CD4-positive, alpha-beta T cell treated with Interleukin-4 for 1 hour (primary cell): ENCODE data around the gene PACSIN3.
"Not testable (repeated sequence)": the region's sequence is repeated elsewhere in the genome, so short reads cannot be mapped to it uniquely, and the experiment has no call there.

Experiments used
- DNase-seq, 2 donors: peaks; one replicate each; pipeline ENCODE4 v3.0.0-alpha.2; 2020 to 2022

The PACSIN3 gene

DNA sequence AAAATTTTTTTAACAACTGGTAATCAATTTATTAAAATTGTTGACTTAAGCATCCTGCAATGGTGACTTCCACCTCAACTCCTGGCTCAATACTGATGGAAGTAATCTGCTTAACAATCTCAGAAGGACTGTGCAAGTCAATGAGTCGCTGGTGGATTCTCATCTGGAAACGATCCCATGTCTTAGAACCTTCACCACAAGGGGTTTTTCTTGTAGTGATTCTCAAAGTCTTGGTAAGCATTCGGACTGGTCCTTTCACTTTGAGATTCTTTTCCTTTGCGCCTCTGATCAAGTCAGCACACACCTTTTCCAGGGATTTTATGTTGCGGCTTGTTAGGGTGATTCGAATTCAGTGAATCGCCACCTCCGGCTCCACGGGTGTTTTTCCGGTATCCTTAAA is 4.9 kb upstream of the PACSIN3 start:
- DNase-seq, result not testable (repeated sequence)

DNA sequence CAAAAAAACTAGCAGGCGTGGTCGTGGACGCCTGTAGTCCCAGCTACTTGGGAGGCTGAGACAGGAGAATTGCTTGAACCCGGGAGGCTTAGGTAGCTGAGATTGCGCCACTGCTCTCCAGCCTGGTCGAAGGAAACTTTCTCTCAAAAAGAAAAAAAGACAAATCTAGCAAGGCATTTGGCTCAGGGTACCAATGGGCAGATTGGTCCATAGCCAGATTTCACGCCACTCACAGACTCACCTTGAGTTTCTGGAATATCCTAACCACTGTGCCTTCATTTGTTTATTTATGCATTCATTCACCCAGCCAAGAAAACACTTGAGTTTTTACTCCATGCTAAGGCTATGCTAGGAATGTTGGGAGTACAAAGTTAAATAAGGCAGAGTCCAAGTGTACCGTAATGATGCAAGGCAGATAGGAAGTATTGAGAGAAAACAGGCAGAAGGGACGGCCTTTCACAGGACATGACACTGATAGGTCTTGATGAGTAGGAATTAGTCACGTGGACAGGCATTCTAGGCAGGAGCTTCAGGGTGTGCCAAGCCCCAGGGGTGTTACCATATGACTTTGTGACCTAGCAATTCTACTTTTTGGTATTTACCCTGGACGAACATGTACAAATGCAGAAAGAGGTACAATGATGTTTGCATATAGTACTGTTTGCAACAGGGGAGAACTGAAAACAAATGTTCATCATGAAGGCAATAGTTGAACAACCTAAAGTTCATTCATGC is 3.0 kb upstream of the PACSIN3 start:
- DNase-seq, result no peak

DNA sequence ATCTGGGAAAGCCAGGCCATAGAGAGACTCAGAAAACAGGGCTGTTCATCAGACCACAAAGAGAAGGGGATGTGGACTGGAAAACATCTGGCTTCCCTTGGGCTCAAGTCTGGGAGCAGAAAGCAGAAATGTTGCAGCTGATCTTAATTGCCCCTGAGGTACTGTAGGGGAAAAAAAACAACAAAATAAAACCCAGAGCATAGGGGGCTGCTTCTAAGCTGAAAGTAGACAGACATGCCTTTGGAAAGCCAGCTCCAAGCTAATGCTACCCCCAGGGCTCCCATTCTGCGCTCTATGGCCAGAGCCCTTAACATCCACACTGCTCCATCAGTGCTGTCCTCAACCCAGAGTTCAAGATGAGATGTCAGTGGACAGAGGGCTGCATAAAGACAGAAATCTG is 2.0 kb upstream of the PACSIN3 start:
- no peak for DNase-seq

DNA sequence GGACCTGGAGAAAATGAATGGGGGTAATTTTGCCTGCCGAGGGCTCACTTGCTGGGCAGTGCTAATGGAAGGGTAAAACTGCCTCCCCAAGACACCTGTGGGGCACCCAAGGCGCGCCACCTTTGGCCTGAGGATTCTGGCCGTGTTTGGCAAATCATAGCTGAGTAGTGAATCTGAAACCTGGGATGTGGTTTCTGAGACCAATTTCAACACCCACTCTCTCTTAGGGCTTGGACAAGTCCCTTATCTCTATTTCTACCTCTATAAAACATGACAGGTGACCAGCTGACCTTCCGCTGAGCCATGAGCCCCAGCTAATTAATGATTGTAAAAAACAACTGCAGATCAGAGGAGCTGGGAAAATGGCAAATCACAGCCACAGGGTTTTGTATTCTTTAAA is 1.5 kb upstream of the PACSIN3 start:
- no peak for DNase-seq

DNA sequence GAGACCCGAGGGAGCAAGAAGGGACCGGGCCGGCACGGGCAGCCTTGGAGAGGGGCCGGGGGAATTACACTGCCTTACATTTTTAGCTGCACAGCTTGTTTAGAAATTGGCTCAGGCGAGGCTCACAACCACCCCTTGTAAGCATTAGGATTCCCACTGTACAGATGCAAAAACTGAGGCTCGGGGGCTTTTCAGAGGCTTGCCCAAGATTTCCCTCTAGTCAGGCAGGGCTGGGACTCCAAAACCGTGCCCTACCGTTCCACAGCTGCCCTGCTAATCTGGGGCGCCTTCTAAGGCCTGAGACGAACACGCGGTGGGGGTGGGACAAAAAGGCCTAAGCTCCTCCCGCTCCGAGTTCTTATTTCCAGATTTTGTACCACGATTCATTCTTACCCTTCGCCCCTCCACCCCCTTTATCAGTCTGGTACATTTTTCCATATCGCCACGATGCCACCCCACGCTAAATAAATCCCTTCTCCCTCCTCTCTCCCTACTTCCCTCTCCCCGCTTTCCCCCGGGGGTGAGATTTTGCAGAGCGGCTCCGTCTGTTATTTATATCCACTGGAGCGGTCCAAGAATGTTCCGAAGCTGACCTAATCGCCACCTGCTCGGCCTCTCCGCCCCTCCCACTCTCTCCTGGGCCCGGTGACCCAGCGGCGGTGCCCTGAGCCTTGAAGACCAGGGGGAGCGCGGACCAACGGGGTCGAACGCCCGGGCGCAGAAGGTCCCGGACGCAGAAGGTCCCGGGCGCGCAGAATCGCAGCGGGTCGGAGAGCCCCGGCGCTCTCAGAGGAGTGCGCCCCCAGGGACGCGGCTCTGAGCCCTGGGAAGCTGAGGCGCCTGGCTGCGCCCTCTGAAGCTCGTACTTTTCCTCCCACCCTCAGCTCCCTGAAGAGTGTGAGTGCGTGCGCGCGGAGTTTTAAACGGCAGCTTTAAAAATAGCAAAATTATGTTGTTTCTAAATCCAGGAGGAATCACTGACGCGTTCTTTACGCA is 764 bp upstream of the PACSIN3 start:
- peak; percentile 44 to 50 for DNase-seq

DNA sequence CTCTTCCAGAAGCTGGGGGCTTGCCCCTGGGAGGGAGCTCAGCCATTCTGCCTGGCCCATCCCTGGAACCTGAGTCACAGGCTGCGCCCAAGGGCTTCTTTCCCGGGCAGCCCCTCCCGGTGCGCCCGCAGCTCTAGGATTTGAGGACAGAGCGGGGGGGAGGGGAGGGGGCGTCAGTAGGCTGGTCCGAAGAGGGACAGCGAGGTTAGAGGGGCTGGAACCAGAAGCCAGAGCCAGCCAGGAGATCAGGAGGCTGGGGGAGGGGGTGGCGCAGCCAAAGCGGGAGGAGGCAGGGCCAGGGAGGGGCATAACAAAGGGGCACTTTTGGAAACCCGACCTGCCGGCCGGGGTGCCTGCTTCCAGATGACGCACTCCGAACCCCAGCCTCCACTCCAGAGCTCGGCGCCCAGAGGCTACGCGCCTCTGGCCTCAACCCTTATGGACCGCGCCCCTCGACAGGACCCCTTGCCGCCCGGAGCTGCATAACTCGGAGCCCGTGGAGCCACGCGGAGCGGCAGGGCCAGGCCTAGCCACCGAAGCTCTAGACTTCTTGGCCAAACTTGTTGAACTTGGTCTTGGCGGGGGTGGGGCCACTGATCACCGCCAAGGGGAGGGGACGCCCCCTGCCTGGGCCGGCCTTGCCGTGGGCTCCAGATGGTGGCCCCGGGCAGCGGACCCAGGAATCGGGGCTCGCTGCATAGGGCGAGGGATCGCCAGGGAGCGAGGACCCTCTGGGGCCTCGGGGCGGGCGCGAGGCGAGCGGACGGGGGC is 744 bp downstream of the PACSIN3 start:
- DNase-seq, result no peak

DNA sequence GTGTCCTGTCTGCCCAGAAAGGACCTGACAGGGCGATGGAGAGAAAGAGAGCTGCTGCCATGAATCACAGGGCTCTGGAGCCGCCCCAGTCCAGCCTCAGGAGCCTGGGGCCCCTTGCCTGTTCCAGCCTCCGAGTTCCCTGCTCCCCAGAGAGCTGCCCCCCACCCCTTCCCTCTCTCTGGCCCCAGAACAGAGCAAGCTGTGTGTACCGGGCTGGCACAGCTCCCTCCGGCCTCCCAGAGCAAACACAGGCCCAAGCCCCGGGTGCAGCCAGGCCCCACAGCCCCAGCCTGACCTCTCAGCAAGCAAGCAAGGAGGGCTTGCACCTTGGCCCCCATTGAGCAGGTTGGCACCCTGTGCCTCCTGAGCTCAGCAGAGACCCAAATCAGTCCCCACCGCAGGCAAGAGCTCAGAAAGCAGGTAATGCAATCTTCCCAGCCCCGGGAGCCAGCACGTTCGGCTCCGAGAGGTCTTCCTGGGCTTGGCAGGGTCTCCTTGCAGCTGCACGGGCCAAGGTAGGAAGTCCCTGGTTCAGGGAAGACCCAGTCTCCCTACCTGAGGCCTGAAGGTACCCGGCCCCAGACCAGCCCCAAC is 1.4 kb downstream of the PACSIN3 start:
- DNase-seq, result no peak

DNA sequence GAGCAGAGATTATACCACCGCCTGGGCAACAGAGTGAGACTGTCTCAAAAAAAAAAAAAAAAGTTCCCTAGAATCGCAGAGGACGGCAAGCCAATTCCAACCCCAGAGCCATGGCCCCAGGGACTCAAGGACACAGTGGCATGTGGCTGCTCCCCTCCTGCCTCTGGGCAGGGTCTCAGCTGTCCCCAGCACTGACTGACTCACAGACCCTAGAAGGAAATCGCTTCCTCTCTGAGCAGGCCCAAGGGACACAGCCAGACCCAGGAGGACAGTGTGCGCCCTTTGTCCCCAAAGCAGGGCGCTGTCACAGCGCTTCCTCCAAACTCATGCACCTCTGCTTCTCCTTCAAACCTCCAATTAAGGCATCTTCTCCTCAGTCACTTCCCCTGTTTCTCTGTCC is 2.3 kb downstream of the PACSIN3 start:
- no peak for DNase-seq

DNA sequence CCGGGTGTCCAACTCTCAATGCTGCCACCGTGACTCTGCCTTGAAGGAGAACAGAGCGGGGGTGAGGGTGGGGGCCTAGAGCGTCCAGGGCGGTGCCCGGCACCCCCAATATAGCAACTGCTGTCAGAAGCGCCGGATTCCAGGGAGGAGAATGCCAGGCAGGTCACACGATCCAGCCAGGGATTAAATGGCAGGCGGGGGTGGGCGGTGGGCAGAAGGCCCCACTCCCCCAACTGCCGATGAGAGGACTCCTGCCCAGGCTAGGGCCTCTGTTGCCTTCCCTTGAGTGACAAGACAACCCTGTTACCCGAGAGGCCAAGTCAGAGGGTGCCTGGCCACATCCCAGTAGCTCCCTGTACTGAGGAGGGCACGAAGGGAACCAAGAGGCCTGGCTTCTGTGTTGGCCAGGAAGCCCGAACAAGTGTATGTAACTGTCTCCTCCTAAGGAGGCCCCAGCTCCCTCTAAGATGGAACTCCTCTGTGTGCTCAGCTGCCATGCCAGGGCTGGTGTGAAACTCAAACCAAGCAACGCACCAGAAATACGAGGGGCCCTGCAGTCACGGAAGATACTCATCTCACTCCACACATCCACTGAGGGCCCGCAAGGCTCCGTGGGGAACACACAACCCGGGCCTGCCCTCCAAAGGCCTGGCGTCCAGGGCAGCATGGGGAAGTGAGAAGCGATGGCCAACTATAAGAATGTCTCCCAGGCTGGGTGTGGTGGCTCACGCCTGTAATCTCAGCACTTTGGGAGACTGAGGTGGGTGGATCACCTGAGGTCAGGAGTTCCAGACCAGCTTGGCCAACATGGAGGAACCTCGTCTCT is 3.0 kb downstream of the PACSIN3 start:
- DNase-seq, result no peak

DNA sequence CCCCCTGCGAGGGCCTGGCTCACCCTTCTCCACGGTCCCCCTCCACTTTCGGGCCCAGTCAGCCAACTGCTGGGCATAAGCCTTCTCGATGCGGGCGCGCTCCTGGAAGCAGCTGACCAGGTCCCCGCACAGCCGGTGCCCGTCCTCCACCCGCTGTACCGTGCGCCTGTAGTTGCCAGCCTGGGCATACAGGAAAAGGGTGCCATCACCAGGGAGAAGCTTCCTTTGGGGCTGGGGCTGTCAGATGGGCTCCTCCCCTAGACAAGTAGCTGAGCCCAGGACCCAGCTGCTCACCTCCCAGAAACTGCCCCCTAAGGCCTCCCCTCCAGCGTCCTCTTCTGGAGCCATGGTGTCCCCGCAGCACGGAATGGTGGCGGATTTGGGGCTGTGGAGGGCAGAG is 3.9 kb downstream of the PACSIN3 start:
- no peak for DNase-seq

DNA sequence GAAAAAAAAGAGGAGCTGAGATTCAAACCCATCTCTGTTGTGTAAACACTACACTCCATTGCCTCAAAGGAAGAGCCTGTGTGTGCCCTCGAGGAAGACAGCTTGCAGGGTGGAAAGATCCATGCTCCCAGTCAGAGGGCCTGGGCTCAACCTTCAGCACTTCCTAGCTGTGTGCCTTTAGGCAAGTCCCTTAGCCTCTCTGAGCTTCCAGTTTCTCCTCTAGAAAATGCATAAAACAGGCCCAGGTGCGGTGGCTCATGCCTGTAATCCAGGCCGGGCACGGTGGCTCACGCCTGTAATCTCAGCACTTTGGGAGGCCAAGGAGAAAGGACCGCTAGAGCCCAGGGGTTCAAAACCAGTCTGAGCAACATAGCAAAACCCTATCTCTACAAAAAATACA is 5.0 kb downstream of the PACSIN3 start:
- DNase-seq, result no peak

DNA sequence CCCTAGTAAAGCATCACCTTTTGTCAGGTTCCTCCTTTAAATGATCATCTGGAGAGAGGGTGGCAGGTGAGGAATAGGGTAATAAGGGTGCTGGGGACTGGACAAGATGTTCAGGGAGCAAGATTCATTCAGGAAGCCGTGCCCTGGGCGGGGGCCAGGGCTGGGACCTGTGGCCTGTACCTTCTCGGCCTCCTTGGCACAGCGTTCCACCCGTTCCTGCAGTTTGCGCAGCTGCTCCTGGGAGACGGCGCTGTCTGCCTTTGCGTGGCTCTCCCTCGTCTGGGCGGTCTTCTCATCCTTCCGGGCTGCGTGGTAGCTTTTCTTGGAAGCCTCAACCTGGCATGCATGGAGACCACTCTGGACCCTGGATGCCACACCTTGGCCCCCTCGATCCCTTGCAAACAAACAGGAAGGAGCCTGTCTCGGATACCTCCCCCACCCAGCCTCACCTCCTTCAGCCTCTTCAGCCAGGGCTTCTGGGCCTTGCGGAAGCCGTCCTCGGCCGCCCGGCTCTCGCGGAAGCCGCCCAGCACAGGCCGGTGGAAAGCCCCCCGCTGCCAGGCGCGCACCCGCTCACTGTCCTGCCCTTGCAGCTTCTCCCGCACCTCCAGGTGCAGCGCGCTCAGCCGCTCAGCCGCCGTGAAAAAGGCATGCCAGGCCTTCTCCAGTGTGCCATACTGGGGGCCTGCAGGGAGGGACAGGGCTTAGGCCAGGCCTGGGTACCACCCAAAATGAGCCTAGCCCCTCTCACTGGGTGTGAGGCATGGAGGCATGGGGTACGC is 6.0 kb downstream of the PACSIN3 start:
- DNase-seq, result no peak

DNA sequence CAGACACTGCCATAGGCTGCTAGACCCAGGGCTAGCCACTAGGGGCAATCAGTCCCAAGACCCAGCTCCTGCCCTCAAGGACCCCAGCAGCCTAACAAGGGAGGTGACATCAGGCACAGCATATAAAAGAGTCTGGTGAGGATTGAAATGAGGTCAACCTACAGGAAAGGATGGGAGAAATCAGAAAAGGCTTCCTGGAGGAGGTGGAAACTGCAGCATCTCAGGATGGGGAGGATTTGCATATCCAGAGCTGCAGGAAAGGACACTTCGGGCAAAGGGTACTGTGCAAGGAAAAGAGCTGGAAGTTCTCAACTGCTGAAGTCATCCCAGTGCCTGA is 6.6 kb downstream of the PACSIN3 start:
- DNase-seq, result peak; percentile 45 to 52

DNA sequence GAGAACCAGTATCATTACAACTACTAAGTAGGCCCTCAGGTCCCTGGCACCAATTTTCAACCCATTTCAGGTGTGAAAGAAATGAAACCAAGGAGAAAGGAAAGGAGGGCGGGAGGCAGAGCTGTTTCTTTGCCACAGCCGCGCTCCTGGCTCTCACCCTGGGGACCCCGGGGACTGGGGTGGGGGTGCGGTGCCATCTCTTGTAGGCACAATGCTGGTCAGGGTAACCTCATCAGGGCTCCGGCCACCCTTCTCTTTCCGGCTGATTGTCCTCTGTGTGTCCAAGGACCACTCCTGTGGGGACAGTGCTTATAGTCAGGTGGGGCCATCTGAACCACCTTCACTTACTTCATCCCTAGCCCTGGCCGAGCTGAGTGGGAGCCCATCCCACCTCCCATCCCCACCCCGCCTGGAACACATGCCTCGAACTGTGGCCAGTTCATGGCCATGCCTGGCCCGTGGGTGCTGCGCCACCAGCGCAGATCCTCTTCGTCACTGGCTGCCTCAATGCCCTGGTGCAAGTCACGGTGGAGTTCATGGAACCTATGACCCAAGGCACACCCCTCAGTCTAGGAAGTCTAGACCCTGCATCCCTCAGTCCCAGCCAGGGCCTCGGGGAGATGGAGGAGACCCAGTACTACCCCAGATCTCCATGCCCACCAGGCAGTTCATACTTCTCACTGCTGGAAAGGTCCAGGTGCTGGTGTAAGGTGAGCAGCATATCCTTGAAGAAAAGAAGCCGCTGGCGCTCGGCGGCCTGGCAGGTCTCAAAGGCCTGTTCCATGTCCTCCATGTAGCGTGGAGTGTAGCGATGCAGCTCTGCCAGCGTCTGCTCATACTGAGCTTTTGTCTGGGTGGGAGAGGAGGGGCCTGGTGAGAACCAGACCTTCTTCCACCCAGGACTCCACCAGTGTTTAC is 7.2 kb downstream of the PACSIN3 start:
- no peak for DNase-seq

DNA sequence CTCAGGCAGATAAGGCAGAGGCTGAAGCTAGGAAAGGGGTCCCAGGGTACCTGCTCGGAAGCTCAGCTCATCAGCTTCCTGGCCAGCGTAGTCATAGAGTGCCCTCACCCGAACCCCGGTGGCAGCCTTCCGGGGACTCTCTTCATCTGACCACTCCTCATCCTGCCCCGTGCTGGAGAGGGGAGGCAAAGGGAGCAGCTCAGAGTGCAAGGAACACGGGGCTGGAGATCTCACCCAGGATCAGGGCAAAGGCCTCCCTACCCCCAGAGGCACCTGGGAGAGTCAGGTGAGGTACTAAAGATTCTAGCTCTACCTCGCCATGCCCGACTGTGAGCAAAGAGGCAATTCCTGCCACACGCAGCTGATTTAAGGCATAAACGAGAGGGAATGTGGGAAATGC is 7.9 kb downstream of the PACSIN3 start:
- DNase-seq, result no peak

DNA sequence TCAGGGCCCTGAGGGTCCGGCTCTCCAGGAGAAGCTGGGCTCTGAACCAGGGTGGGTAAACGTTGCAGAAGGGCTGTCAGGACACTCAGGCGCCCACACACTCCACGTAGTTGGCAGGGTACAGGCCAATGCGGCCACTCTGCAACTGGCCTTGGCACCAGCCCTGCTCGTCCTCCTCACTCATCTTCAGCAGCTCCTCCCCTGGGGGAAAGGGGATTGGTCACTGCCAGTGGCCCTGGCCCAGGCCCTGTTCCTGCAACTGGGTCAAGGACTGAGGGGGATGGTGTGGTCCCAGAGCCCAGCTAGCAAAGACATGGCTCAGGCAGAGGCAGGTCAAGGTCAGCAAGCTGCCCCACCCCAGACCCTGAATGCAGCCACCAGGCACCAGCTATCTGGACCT is 8.4 kb downstream of the PACSIN3 start:
- DNase-seq, result no peak

DNA sequence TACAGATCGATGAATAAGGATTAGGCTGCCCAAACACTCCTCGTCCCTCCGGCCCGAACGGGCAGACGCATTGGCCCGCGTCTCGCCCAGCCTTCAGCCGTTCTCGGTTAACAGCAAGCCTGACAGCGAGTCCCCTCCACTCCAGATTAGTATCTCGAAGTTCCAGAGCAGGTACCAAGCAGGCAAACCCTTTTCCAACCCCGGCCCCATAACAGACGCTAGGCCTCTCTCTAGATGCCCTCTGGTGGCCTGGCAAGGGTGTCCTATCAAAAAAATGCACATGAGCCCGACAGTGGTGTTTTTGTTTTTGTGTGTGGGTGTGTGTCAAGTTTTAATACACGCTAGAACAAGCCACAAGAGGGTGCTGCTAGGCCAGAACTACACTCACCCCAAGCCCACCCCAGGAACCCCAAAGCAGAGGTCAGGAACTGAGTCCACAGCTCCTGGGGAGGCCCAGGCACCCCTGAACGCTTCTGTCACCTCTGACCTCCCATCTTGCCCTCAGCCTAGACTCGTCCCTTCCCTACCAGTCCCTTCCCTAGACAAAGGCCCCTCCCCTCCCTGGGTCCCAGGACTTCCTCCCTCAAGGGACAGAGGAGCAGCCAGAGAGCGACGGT is 8.9 kb downstream of the PACSIN3 start:
- peak; percentile 88 to 90 for DNase-seq

DNA sequence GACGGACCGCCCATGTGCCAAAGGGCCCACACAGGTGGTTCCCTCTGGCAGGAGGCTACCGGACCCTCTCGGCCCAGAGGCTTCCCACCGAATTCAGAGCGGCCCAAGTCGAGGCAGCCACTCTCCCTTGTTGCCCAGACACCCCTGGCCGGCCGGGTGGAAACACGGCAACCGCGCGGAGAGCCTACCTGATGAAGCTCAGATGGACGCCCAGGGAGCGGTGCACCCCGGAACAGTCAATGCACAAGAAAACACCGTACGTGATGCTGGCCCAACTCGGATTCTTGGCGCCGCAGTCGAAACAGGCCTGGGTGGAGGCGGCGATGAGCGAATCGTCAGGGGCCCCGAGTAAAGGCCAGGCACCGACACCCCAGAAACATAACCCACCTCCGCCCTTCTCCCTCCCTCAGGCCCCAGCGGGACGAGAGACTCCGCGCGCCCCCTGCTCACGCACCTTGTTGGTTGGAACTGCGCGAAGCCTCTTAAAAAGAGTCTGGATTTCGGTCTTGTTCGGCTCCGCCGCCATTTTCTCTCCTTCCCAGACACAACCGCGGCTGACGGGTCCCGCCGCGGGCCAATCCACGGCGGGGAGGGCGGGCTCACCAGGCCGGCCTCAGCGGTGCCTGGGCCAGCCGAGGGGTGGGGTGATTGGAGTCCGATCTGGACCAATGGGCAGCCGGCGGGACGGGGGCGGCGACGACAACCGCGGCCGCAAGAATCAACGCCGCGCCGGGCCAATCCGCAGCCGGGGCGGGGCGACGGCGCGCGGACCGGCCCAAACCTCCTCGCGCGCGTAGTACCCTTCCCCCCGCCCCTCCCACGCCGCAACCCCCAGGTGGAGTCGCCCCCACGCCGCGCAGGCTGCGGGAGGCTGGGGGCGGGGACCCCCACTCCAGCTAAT is 9.7 kb downstream of the PACSIN3 start, which contains the start of gene ARFGAP2:
Gene ARFGAP2 (minus strand): TSS at position 552 of the 901 bp plus-strand sequence. CDS start 26 bp downstream, at position 526.
- DNase-seq, result peak; percentile 96 to 97
